Subcutaneous adipose tissue (tissue), 4 donors: ENCODE results near the gene ASB11. TPM values are rescaled to one million over a fixed set of nuclear protein-coding genes. Genes with fewer than 3 reads are reported as not detected.

Source experiments
- total RNA-seq, 4 donors: library from RNA; depleted of rRNA; stranded (reverse); fragments of >200 nt; gene quantifications; one replicate each; pipeline ENCODE4 v1.1.0, GENCODE V29; 2016
- TF ChIP-seq, protein P1 (sequence below): fragments of 450-650 bp; IDR thresholded peaks from one replicate; pipeline ENCODE4 v1.5.1; 2016; ENCODE audit warnings: low read depth, mild to moderate bottlenecking, control low read depth, antibody characterized with exemption, moderate library complexity

ASB11 gene
- total RNA-seq, 4 donors from 2014 or later, result 0.33 TPM; not detected in 3

DNA sequence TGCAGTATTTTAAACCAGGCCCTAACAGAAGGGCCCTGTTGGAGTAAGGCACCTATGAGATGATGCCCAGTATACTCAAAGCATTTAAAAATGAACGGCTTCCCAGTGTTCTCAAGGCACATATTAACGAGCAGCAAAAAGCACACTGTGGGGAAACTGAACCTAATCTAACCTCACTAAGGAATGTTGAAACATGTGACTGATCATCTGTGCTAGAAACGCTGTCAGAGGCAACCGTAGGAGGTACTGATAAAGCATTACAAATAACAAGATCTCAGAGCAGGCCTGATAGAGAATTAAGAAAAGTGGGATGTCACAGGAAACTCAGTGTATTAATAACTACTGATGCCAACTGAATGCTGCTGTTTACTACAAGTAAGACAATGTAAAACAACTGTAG lies 69.5 kb downstream of the ASB11 start:
- TF ChIP-seq, protein P1, sequence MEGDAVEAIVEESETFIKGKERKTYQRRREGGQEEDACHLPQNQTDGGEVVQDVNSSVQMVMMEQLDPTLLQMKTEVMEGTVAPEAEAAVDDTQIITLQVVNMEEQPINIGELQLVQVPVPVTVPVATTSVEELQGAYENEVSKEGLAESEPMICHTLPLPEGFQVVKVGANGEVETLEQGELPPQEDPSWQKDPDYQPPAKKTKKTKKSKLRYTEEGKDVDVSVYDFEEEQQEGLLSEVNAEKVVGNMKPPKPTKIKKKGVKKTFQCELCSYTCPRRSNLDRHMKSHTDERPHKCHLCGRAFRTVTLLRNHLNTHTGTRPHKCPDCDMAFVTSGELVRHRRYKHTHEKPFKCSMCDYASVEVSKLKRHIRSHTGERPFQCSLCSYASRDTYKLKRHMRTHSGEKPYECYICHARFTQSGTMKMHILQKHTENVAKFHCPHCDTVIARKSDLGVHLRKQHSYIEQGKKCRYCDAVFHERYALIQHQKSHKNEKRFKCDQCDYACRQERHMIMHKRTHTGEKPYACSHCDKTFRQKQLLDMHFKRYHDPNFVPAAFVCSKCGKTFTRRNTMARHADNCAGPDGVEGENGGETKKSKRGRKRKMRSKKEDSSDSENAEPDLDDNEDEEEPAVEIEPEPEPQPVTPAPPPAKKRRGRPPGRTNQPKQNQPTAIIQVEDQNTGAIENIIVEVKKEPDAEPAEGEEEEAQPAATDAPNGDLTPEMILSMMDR, result no peak

- TF ChIP-seq, protein P1, result no peak
Observed at GRCh38 chrX:15244421-15244820, 71.0 kb downstream of the ASB11 start.

DNA sequence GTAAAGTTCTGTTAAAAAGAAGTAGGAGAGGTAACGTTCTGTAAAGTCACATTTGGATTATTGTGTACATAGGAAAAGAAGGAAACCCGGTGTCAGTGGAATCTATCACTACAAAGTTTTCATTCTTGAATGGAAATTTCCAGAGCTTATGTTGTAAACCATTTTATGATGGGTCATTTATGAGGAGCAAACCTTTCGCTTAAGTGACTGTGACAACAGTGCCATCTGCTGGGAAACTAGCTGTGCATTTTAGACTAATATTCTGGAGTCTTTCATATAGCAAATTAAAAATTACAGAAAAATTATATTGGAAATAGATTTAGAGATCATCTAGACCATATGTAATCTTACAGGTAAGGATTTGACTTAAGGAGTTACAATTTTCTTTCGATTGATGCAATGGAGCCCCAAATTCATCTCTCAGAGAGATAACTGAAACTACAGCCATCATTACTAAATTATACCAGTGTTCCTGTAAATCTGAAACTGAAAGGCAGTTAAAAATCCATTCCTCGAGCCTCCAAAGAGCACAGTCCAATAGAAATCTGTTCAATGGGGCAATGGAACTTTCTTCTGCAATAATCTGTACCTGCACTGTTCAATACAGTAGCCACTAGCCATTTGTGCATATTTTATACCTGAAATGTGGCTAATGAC lies 72.4 kb downstream of the ASB11 start:
- TF ChIP-seq, protein P1, result no peak

DNA sequence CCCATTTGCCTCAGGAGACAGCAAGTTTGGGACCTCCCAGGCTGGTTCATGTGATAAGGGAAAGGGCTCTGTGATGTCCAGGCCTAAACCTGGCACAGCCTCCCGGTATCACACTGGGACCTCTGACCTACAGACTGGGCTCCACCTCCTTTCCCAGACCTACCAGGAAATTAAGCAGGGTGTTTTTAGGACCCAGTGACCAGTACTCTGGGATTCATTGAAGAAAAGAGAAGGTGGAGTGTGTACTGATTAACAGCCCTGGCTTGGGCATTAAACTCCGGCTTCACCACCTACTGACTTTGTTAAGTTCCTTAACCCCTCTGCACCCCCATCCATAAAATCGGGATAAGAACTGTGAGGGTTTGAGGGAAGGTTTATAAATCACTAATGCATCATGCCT lies 74.1 kb downstream of the ASB11 start:
- TF ChIP-seq, protein P1, result no peak

GRCh38 chrX:15240414-15240813 lies 75.0 kb downstream of the ASB11 start:
- TF ChIP-seq, protein P1, result no peak

DNA sequence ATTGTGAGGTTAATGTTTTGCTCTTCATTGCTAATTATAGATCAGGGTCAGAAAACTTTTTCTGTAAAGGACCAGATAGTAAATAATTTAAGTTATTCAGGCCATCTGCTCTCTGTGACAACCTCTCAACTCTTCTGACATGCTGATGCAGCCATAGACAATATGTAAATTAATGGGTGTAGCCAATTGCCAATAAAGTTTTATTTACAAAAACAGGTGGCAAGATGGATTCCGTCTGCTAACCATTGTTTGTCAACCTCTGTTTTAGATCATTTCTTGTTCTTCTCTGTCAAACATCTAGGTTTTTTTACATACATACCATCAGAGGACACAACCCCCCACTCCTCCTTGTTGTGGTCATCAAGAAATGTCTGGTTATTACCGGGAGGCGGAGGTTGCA lies 79.3 kb downstream of the ASB11 start:
- TF ChIP-seq, protein P1, result no peak

DNA sequence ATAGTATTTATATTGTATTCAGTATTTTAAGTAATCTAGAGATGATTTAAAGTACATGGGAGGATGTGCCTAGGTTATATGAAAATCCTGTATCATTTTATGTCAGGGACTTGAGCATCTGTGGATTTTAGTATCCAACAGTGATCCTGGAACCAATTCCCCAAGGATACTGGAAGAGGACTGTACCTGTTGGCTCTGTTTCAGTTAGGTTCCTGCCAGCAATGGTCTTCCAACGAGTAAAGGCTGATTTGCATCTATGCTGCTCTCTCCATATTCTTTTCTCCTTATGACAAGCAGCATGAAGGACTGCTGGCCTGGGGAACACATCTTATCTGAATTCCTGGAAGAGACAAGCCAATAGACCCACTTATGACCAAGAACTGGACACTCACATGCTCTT lies 80.4 kb downstream of the ASB11 start:
- TF ChIP-seq, protein P1, result no peak
